Naive thymus-derived CD4-positive, alpha-beta T cell (primary cell): Measurements from ENCODE around the gene TMEM165. TPM values are rescaled to one million over a fixed set of nuclear protein-coding genes. Genes with fewer than 3 reads are reported as not detected.

Source experiments
- ATAC-seq: fragments of 150-1000 bp; cut with Tn5 transposase; 2 replicates; pipeline ENCODE4 v1.10.0; 2021; ENCODE audit warnings: mild to moderate bottlenecking, moderate library complexity
- CTCF ChIA-PET: fragments of 350-600 bp; sonication (Branson Sonifier 250); formaldehyde crosslinking; loops from one replicate; lab custom pipeline; 2021; ENCODE audit warnings: antibody characterized with exemption; lab: Charles Lee
- POLR2A ChIA-PET: fragments of 350-600 bp; sonication (Branson Sonifier 250); formaldehyde crosslinking; loops from one replicate; lab custom pipeline; 2021; ENCODE audit warnings: antibody characterized with exemption, inconsistent platforms; lab: Charles Lee
- DNase-seq, 9 donors: peaks; one replicate each; pipeline versions ENCODE4 v3.0.0 to v3.0.0-alpha.2; 2020 to 2022; ENCODE audit warnings: mixed read lengths in 1 of 9
- H3K27ac ChIP-seq: one replicate; pipeline ENCODE4 v1.7.0; 2013; ENCODE audit warnings: mild to moderate bottlenecking, low read depth, low read length, moderate library complexity
- H3K27me3 ChIP-seq, 2 donors: one replicate each; pipeline ENCODE4 v1.7.0; 2013; ENCODE audit warnings: low read length in 2 of 2, mild to moderate bottlenecking in 2 of 2, moderate library complexity in 2 of 2; ENCODE audit not compliant: control insufficient read depth in 2 of 2, insufficient read depth in 2 of 2
- H3K36me3 ChIP-seq, 3 experiments: 1 replicate in 2 of 3; 2 replicates in 1 of 3; pipeline ENCODE4 v1.7.0; 2013; ENCODE audit warnings: low read length in 3 of 3, mild to moderate bottlenecking in 3 of 3, moderate library complexity in 1 of 3; ENCODE audit not compliant: insufficient read depth in 3 of 3, control insufficient read depth in 2 of 3
- H3K4me1 ChIP-seq, 2 donors: one replicate each; pipeline ENCODE4 v1.7.0; 2013; ENCODE audit warnings: low read length in 2 of 2, mild to moderate bottlenecking in 2 of 2, moderate library complexity in 1 of 2; ENCODE audit not compliant: control insufficient read depth in 2 of 2, insufficient read depth in 2 of 2
- H3K4me3 ChIP-seq: 2 replicates; pipeline ENCODE4 v1.7.0; 2013; ENCODE audit warnings: mild to moderate bottlenecking, low read length
- H3K9me3 ChIP-seq, 3 experiments: 1 replicate in 2 of 3; 2 replicates in 1 of 3; pipeline ENCODE4 v1.7.0; 2013; ENCODE audit warnings: low read length in 3 of 3; ENCODE audit not compliant: control insufficient read depth in 2 of 3
- H3K27ac Mint-ChIP-seq, 9 donors: one replicate each; pipeline ENCODE4 v1.8.0; 2020 to 2022; ENCODE audit warnings: mixed read lengths in 9 of 9, mild to moderate bottlenecking in 8 of 9, moderate library complexity in 5 of 9, inconsistent platforms in 2 of 9
- H3K27me3 Mint-ChIP-seq, 5 donors: one replicate each; pipeline ENCODE4 v1.8.0; 2021 to 2022; ENCODE audit warnings: mixed read lengths in 5 of 5, mild to moderate bottlenecking in 1 of 5
- H3K36me3 Mint-ChIP-seq, 5 donors: one replicate each; pipeline ENCODE4 v1.8.0; 2020 to 2022; ENCODE audit warnings: mixed read lengths in 5 of 5, mild to moderate bottlenecking in 3 of 5, inconsistent platforms in 1 of 5
- H3K4me1 Mint-ChIP-seq, 7 donors: one replicate each; pipeline ENCODE4 v1.8.0; 2020 to 2022; ENCODE audit warnings: mixed read lengths in 7 of 7, mild to moderate bottlenecking in 3 of 7, inconsistent platforms in 1 of 7
- H3K4me3 Mint-ChIP-seq, 10 donors: one replicate each; pipeline ENCODE4 v1.8.0; 2020 to 2022; ENCODE audit warnings: mild to moderate bottlenecking in 10 of 10, mixed read lengths in 10 of 10, moderate library complexity in 6 of 10, inconsistent platforms in 2 of 10
- H3K9me3 Mint-ChIP-seq, 11 donors: one replicate each; pipeline ENCODE4 v1.8.0; 2020 to 2022; ENCODE audit warnings: mixed read lengths in 11 of 11, mild to moderate bottlenecking in 4 of 11, inconsistent platforms in 1 of 11, moderate library complexity in 1 of 11
- intact Hi-C, 2 donors: fragments of 100-400 bp; cut with micrococcal nuclease; formaldehyde crosslinking; loops; one replicate each; pipeline ENCODE4 v1.15.1; 2023
- polyA plus RNA-seq, 2 donors: library from polyadenylated mRNA; unstranded; fragments of 300-500 nt; fragmentation: Illumina TruSeq; gene quantifications; one replicate each; pipeline ENCODE4 v1.2.3, GENCODE V29; 2021
- total RNA-seq, 6 experiments: library from RNA in 5 of 6; stranded (reverse) in 5 of 6; gene quantifications; 1 replicate in 5 of 6; 2 replicates in 1 of 6; pipeline ENCODE4 v1.2.3 and lab custom pipeline; 2021 to 2026

Gene TMEM165
- total and polyA plus RNA-seq, 7 experiments from 2014 or later = 22.9 to 80.9 (median 55.7) TPM

- H3K27ac Mint-ChIP-seq = peak overlapping the region in 1 of 9 donors; percentile 5
- Histone ChIP-seq H3K27me3 (no peaks in the 10 kb centered on the region), H3K27ac (no peak overlapping the region), H3K4me1 (peaks cover 0 to 4% of the 10 kb centered on the region in 2 donors), H3K4me3 (no peak overlapping the region), H3K9me3 (no peaks in the 10 kb centered on the region), H3K36me3 (peaks cover 5 to 6% (median 5%) of the 10 kb centered on the region in 3 experiments)
- peaks cover 0 to 2% (median 0%) of the 10 kb centered on the region in 11 donors for H3K9me3 Mint-ChIP-seq
- peaks cover 10 to 38% (median 21%) of the 10 kb centered on the region in 5 donors for H3K36me3 Mint-ChIP-seq
- intact Hi-C loops = no loop called here
- H3K27me3 Mint-ChIP-seq = no peaks in the 10 kb centered on the region
- H3K4me3 Mint-ChIP-seq = no peak overlapping the region
- ATAC-seq (no peak), DNase-seq (no peak)
- ChIA-PET CTCF (interaction anchor here (0.7 kb wide), 1 partner anchor 78 kb away, joined by 3 read pairs; no protein-coding TSS in a partner anchor), POLR2A (no interaction called here)
- peaks cover 33 to 58% (median 45%) of the 10 kb centered on the region in 7 donors for H3K4me1 Mint-ChIP-seq
These were observed 11.4 kb downstream of the TMEM165 start for GRCh38 chr4:55407119-55407518.

- intact Hi-C loops = no loop called here
- CTCF ChIA-PET = interaction anchor here (1.5 to 2.2 kb wide), 2 partner anchors 8 to 12 kb away, joined by 3 to 5 read pairs; partner anchors contain the start of gene TMEM165
- no peak for DNase-seq
- H3K36me3 ChIP-seq = peaks cover 5 to 6% (median 5%) of the 10 kb centered on the region in 3 experiments
- no peak overlapping the region for H3K27ac Mint-ChIP-seq
- peaks cover 33 to 58% (median 45%) of the 10 kb centered on the region in 7 donors for H3K4me1 Mint-ChIP-seq
- peaks cover 0 to 4% of the 10 kb centered on the region in 2 donors for H3K4me1 ChIP-seq
- POLR2A ChIA-PET = no interaction called here
- no peaks in the 10 kb centered on the region for H3K9me3 ChIP-seq
- peaks cover 0 to 2% (median 0%) of the 10 kb centered on the region in 11 donors for H3K9me3 Mint-ChIP-seq
- no peak overlapping the region for H3K4me3 Mint-ChIP-seq
- peaks cover 10 to 38% (median 21%) of the 10 kb centered on the region in 5 donors for H3K36me3 Mint-ChIP-seq
- H3K4me3 ChIP-seq = no peak overlapping the region
- no peaks in the 10 kb centered on the region for H3K27me3 ChIP-seq
- ATAC-seq = no peak
- H3K27me3 Mint-ChIP-seq = no peaks in the 10 kb centered on the region
- H3K27ac ChIP-seq = no peak overlapping the region
These were observed 12.0 kb downstream of the TMEM165 start for GRCh38 chr4:55407764-55408163.

GRCh38 chr4:55409468-55410171 is 13.9 kb downstream of the TMEM165 start:
- H3K4me1 ChIP-seq = peaks cover 0 to 4% of the 10 kb centered on the region in 2 donors
- H3K27ac ChIP-seq = no peak overlapping the region
- H3K36me3 Mint-ChIP-seq = peaks cover 10 to 27% (median 15%) of the 10 kb centered on the region in 5 donors
- DNase-seq = peak in 3 of 9 donors; percentile 9 to 19 (median 14)
- peak; percentile 44 for ATAC-seq
- no peaks in the 10 kb centered on the region for H3K9me3 ChIP-seq
- ChIA-PET CTCF (interaction anchor here (0.6 to 2.2 kb wide), 2 partner anchors 10 to 49 kb away, joined by 3 to 5 read pairs; no protein-coding TSS in a partner anchor), POLR2A (interaction anchor here (0.6 kb wide), 1 partner anchor 26 kb away, joined by 4 read pairs; no protein-coding TSS in a partner anchor)
- intact Hi-C loops = loop anchor here in 1 of 2 donors (1.0 kb wide), 1 partner anchor 145 kb away; no protein-coding TSS in a partner anchor
- H3K4me3 Mint-ChIP-seq = no peak overlapping the region
- peaks cover 29 to 50% (median 40%) of the 10 kb centered on the region in 7 donors for H3K4me1 Mint-ChIP-seq
- H3K27me3 ChIP-seq = no peaks in the 10 kb centered on the region
- H3K9me3 Mint-ChIP-seq = peaks cover 0 to 2% (median 0%) of the 10 kb centered on the region in 11 donors
- H3K27me3 Mint-ChIP-seq = no peaks in the 10 kb centered on the region
- H3K27ac Mint-ChIP-seq = peak overlapping the region in 6 of 9 donors; percentile 10 to 68 (median 48)
- peaks cover 5 to 6% (median 5%) of the 10 kb centered on the region in 3 experiments for H3K36me3 ChIP-seq
- H3K4me3 ChIP-seq = no peak overlapping the region

- intact Hi-C loops = no loop called here
- H3K4me1 ChIP-seq = peaks cover 0 to 4% of the 10 kb centered on the region in 2 donors
- Mint-ChIP-seq H3K4me3 (no peak overlapping the region), H3K4me1 (peaks cover 24 to 47% (median 36%) of the 10 kb centered on the region in 7 donors), H3K27ac (peak overlapping the region in 2 of 9 donors; percentile 19 to 34), H3K27me3 (no peaks in the 10 kb centered on the region), H3K9me3 (peaks cover 0 to 2% (median 0%) of the 10 kb centered on the region in 11 donors), H3K36me3 (peaks cover 7 to 24% (median 10%) of the 10 kb centered on the region in 5 donors)
- H3K36me3 ChIP-seq = peaks cover 4 to 6% (median 5%) of the 10 kb centered on the region in 3 experiments
- no peaks in the 10 kb centered on the region for H3K9me3 ChIP-seq
- H3K27me3 ChIP-seq = no peaks in the 10 kb centered on the region
- no peak overlapping the region for H3K27ac ChIP-seq
- CTCF ChIA-PET = interaction anchor here (0.7 kb wide), 1 partner anchor 1583 kb away, joined by 4 read pairs; no protein-coding TSS in a partner anchor
- ATAC-seq = no peak
- no peak overlapping the region for H3K4me3 ChIP-seq
- POLR2A ChIA-PET = interaction anchor here (0.6 kb wide), 1 partner anchor 25 kb away, joined by 4 read pairs; no protein-coding TSS in a partner anchor
- DNase-seq = no peak
These were observed 14.7 kb downstream of the TMEM165 start for GRCh38 chr4:55410431-55410830.

DNA sequence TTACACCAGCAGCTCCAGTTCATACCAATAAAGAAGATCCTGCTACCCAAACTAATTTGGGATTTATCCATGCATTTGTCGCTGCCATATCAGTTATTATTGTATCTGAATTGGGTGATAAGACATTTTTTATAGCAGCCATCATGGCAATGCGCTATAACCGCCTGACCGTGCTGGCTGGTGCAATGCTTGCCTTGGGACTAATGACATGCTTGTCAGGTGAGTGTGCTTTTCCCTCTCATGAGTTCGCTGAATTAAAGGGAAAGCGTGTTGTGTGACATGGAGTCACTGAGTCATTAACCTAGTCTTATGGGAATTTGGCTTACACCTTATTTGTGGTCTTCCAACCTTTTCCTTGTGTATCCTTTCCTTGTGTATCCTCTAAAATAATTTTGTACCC is 15.9 kb downstream of the TMEM165 start:
- no peak overlapping the region for H3K27ac ChIP-seq
- Mint-ChIP-seq H3K4me3 (no peak overlapping the region), H3K27me3 (no peaks in the 10 kb centered on the region), H3K36me3 (peaks cover 1 to 21% (median 3%) of the 10 kb centered on the region in 5 donors), H3K4me1 (peaks cover 16 to 40% (median 27%) of the 10 kb centered on the region in 7 donors), H3K27ac (peak overlapping the region in 2 of 9 donors; percentile 28 to 32), H3K9me3 (peaks cover 0 to 2% (median 0%) of the 10 kb centered on the region in 11 donors)
- no peaks in the 10 kb centered on the region for H3K27me3 ChIP-seq
- peaks cover 2 to 9% (median 5%) of the 10 kb centered on the region in 3 experiments for H3K36me3 ChIP-seq
- ChIA-PET CTCF (no interaction called here), POLR2A (interaction anchor here (0.6 kb wide), 1 partner anchor 20 kb away, joined by 3 read pairs; no protein-coding TSS in a partner anchor)
- intact Hi-C loops = loop anchor here in 1 of 2 donors (2.0 kb wide), 1 partner anchor 13 kb away; no protein-coding TSS in a partner anchor
- peaks cover 0 to 4% of the 10 kb centered on the region in 2 donors for H3K4me1 ChIP-seq
- DNase-seq (no peak), ATAC-seq (no peak)
- no peaks in the 10 kb centered on the region for H3K9me3 ChIP-seq
- H3K4me3 ChIP-seq = no peak overlapping the region

GRCh38 chr4:55416176-55416575 is 20.4 kb downstream of the TMEM165 start:
- DNase-seq (no peak), ATAC-seq (no peak)
- POLR2A ChIA-PET = no interaction called here

More at GRCh38 chr4:55416176-55416575, 20.4 kb downstream of the TMEM165 start:
- CTCF ChIA-PET = interaction anchor here (1.6 kb wide), 1 partner anchor 138 kb away, joined by 4 read pairs; no protein-coding TSS in a partner anchor
- H3K9me3 Mint-ChIP-seq = no peaks in the 10 kb centered on the region
- Histone ChIP-seq H3K4me3 (no peak overlapping the region), H3K9me3 (no peaks in the 10 kb centered on the region), H3K27ac (no peak overlapping the region), H3K27me3 (no peaks in the 10 kb centered on the region), H3K36me3 (peaks cover 5 to 31% (median 11%) of the 10 kb centered on the region in 3 experiments), H3K4me1 (no peaks in the 10 kb centered on the region)
- peaks cover 0 to 9% (median 4%) of the 10 kb centered on the region in 7 donors for H3K4me1 Mint-ChIP-seq
- no peak overlapping the region for H3K4me3 Mint-ChIP-seq
- intact Hi-C loops = no loop called here
- peaks cover 7 to 28% (median 13%) of the 10 kb centered on the region in 5 donors for H3K36me3 Mint-ChIP-seq
- H3K27ac Mint-ChIP-seq = no peak overlapping the region
- no peaks in the 10 kb centered on the region for H3K27me3 Mint-ChIP-seq
